Bone marrow (tissue), 2 donors: Measurements from ENCODE around the gene PDSS2.
"Not testable (repeated sequence)": the region's sequence is repeated elsewhere in the genome, so short reads cannot be mapped to it uniquely, and the experiment has no call there.

Experiments used
- DNase-seq, 2 donors: peaks; one replicate each; lab custom pipeline; 2025; lab: John Stamatoyannopoulos, UW

The PDSS2 gene

DNA sequence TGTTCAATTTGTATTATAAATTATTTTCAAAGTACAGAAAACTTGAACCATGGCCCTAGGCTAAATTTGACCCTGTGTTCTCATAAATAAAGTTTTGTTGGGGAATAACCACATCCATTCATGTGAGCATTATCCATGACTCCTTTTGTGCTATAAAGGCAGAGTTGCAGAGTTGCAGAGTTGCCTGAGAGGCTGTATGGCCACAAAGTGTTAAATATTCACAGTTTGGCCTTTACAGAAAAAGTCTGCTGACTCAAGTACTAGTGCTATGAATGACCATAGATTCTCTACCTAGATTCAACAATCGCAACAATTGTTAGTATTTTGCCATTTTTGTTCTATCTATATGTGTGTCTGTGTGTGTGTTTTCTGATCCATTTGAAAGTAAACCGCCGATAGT, 297.8 kb downstream of the PDSS2 start:
- no peak for DNase-seq

DNA sequence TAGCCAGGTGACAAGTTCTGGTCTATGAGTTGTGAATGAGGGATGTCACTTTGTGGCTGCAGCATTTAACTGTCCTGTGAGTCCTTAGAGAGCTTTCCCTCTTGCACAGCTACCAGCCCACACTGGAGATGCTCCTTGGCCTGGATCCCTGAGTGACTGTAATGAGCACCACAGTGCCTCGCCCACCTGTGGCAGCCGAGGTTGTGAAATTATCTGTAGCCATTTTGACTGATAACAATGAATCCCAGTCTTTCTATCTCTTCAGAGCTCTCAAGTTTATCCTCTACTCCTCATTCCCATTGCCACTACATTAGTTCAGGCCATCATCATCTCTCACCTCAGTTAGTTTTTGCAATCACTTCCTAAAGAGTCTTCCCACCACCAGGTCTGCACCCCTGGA, 302.7 kb downstream of the PDSS2 start:
- DNase-seq = no peak

DNA sequence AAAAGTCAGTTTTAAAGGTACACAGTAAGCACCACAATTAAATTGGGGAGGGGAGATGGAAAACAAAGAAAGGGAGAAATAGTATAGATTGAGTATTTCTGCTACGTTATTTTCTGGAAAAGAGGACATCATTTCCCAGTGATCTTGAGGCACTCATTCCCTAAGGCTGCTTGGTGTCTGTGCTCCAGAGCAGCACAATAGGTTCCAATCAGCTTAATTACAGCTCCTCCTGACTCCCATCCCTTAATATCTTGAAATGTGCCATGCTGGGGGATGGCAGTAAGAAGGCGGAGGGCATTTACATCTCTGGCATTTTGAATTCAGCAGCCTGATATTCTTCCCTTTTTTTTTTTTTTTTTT, 304.6 kb downstream of the PDSS2 start:
- DNase-seq = no peak

DNA sequence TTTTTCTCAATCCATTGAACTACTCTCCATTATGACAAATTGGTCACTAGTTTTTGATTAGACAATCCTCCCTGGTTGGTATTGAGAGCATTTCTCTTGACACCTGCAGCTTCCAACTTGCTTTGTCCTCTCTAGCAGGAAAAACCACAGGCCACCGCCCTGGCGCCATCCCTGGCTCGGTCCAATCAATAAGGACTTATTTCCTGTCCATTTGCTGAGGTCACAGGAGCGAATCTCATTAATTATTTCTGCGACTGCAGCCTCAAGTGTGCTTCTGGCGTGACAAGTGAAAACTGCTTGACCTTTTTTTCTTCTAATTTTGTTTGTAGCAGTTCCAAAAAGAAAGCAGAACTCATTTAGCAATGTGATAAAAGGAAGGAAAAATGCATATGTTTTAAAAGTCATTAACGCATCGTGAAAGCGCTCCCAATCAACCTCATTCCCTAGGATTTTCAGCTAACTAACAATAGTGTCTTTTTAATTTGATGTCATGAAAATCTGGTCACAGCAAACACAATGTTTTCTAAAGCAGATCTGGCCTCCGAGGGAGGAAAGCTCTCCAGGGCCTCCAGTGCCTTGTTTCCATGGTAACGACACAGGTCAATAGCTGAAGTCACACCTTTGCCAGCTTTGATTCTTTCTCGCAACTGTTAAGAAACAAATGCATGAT, 305.1 kb downstream of the PDSS2 start:
- no peak for DNase-seq

DNA sequence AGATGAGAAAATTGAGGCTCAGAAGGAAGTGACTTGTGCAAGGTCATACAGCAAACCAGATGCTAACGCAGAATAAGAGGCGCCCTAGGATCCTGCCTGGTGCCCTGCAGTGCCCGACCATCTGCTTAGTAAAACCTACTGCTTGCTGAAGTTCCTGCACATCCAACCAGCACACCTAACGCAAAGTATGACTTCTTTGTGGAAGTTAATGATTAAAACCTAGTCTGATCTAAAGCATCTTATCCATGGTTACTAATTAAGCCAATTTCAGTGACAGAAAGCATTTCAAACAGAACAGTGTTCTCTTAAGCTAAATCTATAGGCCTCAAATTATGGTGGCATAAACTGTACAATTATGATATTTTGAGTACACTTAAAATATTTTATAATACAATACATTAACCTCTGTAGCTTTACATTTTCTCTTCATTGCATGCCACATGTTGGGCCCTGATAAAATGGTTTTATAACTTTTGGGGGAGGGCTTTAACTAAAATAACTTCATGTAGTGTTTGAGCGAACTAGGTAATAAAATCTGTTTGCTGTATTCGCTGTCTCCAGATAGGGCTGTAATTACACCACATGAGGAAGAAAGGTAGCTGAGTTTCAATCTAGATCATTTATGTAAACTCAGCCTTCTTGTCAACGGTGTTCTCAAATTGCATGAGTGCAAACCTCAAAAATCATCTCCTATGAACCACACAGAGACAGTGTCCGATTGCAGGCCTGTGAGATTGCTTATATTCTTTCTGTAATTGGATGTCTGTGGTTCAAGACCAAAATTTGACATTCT, 306.5 kb downstream of the PDSS2 start:
- DNase-seq = no peak

DNA sequence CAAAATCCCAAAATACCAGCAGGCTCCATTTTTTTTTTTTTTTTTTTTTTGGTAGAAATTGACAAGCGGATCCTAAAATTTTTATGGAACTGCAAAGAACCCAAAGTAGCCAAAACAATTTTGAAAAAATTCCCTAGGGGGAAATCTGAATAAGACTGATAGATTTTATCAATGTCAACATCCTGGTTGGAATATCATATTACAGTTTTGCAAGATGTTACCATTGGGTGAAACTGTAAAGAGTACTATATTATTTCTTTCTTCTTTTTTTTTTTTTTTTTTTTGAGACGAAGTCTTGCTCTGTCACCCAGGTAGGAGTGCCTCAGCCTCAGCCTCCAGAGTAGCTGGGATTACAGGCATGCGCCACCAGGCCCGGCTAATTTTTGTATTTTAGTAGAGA, 314.7 kb downstream of the PDSS2 start:
- DNase-seq = no peak

DNA sequence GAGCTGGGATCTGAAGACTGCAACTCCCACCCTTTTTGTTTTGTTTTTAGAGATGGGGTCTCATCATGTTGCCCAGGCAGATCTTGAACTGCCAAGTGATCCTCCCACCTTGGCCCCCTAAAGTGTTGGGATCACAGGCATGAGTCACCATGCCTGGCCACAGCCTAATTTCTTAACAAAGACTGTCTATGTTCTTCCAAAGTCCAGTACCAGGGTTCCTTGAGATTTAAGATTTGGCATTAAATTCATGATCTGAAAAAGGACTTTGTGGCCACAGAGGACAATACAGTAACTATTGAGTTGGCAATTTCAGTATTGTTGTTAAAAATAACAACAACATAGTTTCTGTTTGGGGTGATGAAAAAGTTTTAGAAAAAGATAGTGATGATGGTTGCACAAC, 315.4 kb downstream of the PDSS2 start:
- DNase-seq = no peak

DNA sequence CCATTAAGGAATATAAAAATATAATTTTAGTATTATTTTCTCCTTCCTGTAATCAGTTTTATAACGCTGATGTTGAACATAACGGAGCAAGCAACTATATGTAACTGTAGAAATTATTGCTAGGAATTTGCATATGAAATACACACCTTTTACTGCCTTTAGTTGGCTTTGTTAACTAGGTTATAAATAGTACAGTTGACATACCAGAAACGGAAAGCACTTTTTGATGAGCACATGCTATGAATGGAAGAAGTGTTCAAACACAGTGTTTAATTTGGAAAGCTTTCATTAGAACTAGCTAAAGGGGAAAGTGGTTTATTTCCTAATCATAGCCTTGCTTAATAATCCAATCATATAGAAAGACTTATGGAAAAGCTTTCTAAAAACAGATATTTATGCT, 318.8 kb downstream of the PDSS2 start:
- no peak for DNase-seq

DNA sequence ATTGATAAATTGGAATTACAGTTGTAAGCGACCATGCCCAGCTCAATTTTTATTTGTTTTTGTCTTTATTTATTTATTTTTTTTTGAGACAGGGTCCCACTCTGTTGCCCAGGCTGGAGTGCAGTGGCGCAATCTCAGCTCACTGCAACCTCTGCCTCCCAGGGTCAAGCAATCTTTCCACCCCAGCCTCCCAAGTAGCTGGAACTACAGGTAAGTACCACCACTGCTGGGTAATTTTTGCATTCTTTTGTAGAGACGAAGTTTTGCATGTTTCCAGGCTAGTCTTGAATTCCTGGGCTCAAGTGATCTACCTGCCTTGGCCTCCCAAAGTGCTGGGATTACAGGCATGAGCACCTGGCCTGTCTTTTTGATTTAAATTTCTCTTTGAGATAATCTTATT, 323.0 kb downstream of the PDSS2 start:
- DNase-seq = not testable (repeated sequence)

DNA sequence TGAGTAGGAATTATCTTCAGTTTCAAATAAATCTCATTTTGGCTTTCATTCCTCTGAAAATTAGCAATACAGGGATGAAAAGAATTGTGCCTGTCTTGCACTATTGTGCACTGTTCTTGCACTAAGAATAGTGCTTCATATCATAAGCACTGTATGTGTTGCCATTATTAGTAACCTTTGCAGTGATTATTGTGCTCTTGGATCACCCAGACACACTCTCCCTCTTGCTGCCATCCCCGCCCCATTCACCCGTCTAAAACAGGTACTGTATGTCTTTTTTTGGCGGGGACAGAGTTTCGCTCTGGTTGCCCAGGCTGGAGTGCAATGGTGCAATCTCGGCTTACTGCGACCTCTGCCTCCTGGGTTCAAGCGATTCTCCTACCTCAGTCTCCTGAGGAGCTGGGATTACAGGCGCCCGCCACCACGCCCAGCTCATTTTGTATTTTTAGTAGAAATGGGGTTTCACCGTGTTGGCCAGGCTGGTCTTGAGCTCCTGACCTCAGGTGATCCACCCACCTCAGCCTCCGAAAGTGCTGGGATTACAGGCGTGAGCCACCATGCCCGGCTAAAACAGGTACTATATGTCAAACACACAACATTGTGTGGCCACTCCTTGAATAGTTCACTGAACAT, 324.2 kb downstream of the PDSS2 start:
- not testable (repeated sequence) for DNase-seq

DNA sequence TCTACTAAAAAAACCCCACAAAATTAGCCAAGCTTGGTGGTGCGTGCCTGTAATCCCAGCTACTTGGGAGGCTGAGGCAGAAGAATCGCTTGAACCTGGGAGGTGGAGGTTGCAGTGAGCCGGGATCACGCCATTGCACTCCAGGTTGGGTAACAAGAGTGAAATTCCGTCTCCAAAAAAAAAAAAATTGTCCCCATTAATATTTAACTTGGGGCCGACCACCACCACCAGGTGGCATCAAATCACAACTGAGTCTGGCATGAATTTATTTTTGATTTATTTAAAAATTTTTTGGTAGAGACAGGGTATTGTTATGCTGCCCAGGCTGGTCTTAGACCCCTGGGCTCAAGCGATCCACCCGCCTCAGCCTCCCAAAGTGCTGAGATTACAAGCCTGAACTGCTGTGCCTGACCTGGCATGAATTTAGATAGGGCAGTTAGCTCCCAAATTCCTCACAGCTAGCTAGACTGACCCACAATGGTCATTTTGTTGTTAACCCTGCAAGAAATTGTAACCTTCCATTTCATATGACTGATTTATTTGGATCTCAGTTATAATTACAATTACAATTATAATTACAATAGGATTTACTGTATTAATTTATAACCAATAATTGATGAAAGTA, 326.9 kb downstream of the PDSS2 start:
- no peak for DNase-seq

DNA sequence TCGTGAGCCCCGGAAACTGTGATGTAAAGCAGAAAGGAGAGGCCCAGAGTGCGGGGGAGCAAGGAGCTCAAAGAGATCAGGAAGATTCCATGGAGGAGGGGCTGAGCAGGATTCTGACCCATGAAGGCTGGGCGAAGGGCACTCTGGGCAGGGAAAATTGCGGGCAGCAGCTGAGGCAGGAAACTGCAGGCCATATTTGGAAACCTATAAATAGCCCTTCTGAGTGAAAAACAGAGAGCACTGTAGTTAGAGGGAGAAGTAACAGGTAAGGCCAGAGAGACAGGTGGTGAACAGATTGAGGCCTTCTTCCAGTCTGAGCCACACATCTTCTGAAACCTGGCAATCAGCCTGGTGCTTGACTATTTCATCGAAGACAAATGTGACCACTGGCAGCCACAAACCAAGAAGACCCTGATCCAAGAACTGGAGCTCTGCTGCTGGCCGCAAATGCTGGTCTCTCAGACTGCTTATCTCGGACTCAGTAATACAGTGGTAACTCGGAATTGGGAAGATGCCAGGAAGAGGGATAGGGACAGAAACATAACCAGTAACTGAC, 329.9 kb downstream of the PDSS2 start:
- DNase-seq = no peak

DNA sequence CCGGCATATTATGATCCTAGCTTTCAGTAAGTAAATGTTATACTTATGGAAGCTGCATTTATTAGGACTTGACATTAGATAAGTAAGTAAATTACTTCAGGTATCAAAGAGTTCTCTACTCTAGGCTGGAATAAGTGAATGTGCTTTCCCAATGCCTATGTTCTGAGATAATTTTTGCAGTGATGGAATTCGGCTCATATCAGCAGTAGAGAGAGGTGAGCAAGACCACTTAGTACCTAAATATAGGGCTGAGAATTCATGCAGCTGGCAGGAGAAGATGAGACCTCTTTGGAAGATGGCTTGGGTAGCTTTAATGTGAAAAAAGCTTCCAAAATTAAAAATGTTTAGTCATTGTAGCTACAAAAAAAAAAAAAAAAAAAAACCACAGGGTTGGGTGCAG, 330.8 kb downstream of the PDSS2 start:
- no peak for DNase-seq

DNA sequence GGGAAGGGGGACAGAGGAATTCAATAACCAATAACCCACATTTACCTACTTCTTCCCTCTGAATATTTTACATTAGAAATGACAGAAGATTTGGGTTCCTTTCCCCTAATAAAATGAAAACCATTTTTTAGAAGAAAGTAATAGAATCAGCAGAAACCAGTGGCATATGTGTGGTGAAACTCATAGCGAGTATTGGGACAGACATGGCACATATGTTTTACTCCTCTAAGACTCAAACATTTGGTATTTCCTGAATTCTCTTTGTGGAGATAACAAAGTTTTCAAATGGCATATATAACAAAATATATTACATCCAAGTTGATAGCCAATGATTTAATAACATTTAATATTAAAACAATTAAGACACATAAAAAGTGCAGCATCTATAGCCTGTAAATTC, 331.2 kb downstream of the PDSS2 start:
- no peak for DNase-seq

DNA sequence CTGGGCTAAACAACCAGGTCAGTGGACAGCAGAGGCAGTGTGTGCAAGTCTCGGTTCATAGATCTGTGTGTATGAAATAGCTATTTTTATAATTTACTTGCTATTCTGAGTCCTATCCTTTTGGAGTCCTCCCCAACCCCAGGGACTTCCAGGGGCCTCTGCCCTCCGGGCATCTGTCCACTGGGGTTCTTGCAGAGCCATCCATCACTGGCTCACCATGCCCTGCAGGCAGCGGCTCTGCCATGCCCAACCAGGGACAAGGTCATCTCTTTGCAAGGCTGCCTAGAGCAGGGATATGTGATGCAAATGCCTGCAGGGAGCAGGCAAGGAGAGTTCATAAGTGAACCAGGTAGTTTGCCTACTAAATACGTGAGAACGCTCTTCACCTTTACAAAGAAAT, 333.6 kb downstream of the PDSS2 start:
- DNase-seq = no peak

DNA sequence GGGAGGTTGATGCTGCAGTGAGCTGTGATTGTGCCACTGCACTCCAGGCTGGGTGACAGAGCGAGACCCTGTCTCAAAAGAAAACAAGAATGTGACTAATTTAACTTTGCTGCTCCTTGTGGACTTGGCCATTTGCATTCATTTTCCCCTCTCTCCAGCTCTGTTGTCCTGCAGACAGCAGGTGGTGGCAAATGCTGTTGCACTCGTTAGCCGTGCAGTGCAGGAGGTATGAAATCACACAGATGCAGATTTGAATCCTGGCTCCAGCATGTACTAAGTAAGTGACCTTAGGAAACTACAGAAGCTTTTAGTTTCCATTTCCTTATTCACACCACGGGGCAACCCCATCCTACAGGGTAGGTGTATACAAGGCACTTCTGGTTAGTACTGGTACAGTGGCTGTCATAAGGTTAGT, 334.4 kb downstream of the PDSS2 start:
- DNase-seq = no peak

DNA sequence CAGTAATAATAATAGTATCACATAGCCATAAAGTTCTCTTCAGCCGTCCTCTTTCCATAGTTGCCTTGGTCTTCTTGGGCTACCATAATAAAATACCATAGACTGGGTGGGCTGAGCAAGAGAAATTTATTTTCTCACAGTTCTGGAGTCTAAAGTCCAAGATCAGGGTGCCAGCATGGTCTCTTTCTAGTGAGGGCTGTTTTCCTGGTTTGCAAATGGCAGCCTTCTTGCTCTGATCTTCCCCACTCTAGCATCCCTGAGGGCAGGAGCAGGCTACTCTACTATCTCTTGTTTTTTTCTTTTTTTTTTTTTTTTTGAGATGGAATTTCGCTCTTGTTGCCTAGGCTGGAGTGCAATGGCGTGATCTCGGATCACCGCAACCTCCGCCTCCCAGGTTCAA, 335.9 kb downstream of the PDSS2 start:
- no peak for DNase-seq

DNA sequence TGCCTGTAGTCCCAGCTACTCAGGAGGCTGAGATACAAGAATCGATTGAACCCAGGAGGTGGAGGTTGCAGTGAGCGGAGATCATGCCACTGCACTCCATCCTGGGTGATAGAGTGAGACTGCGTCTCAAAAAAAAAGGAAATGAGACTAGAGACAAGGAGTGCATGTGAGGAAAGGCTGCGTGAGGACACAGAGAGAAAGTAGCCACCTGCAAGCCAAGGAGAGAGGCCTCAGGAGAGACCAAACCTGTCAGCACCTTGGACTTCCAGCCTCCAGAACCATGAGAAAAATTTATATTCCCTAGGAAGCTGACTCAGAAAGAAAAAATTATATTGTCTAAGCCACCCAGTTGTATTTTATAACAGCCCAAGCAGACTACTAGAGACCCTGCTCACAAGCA, 336.6 kb downstream of the PDSS2 start:
- no peak for DNase-seq

DNA sequence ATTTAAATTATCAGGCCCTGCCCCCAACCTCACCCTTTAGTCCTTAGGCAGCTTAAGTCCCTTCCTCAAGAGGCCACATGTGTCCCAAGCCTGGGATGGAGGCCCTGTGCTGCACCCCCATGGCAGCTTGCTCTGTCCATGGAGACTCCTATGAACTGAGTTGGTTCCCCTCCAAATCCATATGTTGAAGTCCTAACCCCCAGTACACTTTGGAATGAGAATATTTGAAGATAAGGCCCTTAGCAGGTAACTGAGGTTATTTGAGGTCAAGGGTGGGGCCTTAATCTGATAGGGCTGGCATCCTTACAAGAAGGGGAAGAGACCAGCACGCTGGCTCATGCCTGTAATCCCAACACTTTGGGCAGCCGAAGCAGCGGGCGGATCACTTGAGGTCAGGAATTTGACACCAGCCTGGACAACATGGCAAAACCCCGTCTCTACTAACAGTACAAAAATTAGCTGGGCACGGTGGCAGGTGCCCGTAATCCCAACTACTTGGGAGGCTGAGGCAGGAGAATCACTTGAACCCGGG, 337.3 kb downstream of the PDSS2 start:
- DNase-seq = no peak

DNA sequence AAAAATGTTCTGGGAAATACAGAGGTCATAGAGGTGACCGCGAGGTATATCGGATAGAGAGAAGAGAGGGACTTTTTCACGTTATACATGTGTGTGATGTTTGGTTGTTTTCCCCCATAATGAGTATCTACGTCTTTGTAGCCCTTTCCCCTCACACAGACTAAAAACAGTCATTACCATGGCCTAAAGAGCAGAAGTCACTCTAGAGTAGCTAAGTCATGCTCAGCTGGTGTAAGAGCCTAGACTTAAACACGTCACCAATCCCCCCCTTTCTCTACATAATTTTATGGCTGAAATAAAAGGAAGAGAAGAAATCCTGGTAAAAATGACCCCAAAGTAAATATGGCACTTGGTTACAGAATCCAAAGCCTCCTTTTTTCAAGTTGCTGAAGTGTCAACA, 338.1 kb downstream of the PDSS2 start:
- no peak for DNase-seq

DNA sequence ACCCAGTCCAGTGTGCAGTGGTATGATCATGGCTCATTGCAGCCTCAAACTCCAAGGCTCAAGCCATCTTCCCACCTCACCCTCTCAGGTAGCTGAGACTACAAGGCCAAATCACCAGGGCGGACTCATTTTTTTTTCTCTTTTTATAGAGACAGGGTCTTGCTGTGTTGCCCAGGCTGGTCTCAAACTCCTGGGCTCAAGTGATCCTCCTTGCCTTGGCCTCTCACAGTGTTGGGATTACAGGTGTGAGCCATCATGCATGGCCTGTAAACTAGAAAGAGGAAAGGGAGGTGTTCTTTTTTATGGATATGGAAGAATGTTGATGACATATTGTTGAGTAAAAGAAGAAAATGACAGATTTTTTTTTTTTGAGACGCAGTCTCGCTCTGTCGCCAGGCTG, 339.0 kb downstream of the PDSS2 start:
- DNase-seq = no peak

DNA sequence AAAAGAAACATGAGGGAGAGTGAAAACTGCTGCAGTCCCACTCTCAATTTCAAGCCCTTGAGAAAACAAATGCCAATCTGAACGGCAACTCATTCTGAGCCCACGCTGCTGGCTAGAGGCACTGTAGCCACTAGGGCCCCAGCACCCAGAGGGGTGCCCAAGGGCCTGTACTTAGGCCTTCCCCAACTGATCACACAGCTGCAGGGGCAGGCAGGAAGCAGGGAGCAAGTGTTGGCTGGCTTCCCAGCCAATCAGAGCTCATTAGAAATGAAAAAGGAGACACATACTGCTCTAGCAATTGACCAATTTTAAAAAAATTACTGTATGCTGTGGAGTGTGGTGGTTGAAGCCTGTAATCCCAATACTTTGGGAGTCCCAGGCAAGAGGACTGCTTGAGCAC, 340.4 kb downstream of the PDSS2 start:
- no peak for DNase-seq
